A549 (cell line): ENCODE measurements around the gene CELF4. TPM values are rescaled to one million over a fixed set of nuclear protein-coding genes. Genes with fewer than 3 reads are reported as not detected.

Experiments used
- ATAC-seq, 2 experiments: fragments of 200-7000 bp in 1 of 2; fragments of >200 bp in 1 of 2; cut with Nextera tagmentation in 1 of 2; cut with Tn5 transposase in 1 of 2; 3 replicates each; pipeline versions ENCODE4 v1.8.0 to v1.9.1; 2018 to 2020; ENCODE audit warnings: mild to moderate bottlenecking in 1 of 2, moderate library complexity in 1 of 2
- CTCF ChIA-PET: fragments of 300-600 bp; sonication (Branson Sonifier 250); formaldehyde crosslinking; extraction: SDS; loops from one replicate; lab custom pipeline; 2021; ENCODE audit warnings: antibody characterized with exemption, inconsistent platforms; lab: Yijun Ruan, JAX
- POLR2A ChIA-PET: fragments of 350-600 bp; formaldehyde crosslinking; extraction: SDS; loops from one replicate; lab custom pipeline; 2021; ENCODE audit warnings: antibody characterized with exemption, inconsistent platforms; lab: Yijun Ruan, JAX
- DNase-seq, 2 experiments: peaks; one replicate each; pipeline versions ENCODE4 v3.0.0 to v3.0.0-alpha.2; 2011 to 2016; ENCODE audit warnings: low read depth in 1 of 2, low spot score in 1 of 2
- FAIRE-seq: peaks from 2 replicates; lab custom pipeline; 2011; peaks lifted over from hg19 to GRCh38; lab: Jason Lieb, UNC
- H3K27ac ChIP-seq, 2 experiments: fragments of >200 bp; sonication (Bioruptor Twin); formaldehyde crosslinking; 3 replicates each; pipeline ENCODE4 v1.5.1; 2016 to 2017
- H3K4me1 ChIP-seq: fragments of >200 bp; sonication (Bioruptor Twin); formaldehyde crosslinking; 3 replicates; pipeline ENCODE4 v1.6.1; 2016
- H3K4me2 ChIP-seq: fragments of >200 bp; sonication (Bioruptor Twin); formaldehyde crosslinking; 3 replicates; pipeline ENCODE4 v1.6.1; 2016
- H3K4me3 ChIP-seq: fragments of >200 bp; sonication (Bioruptor Twin); formaldehyde crosslinking; 3 replicates; pipeline ENCODE4 v1.5.1; 2016
- H3K9me3 ChIP-seq: fragments of >200 bp; sonication (Bioruptor Twin); formaldehyde crosslinking; 3 replicates; pipeline ENCODE4 v1.6.1; 2016
- CEBPB ChIP-seq, 2 experiments: fragments of >200 bp in 1 of 2; sonication (Bioruptor Twin) in 1 of 2; formaldehyde crosslinking in 1 of 2; IDR thresholded peaks; 2 replicates each; pipeline ENCODE4 v1.6.1; 2012 to 2016
- CHD4 ChIP-seq: fragments of 200-600 bp; sonication (generic); IDR thresholded peaks from 2 replicates; pipeline ENCODE4 v1.6.1; 2016; ENCODE audit warnings: antibody characterized with exemption, mild to moderate bottlenecking, borderline replicate concordance
- EHF ChIP-seq: fragments of 250-450 bp; sonication (Bioruptor Pico); IDR thresholded peaks from 2 replicates; pipeline ENCODE4 v1.5.0; 2020; ENCODE audit warnings: mild to moderate bottlenecking
- EHMT2 ChIP-seq: fragments of 200-600 bp; sonication (generic); IDR thresholded peaks from 2 replicates; pipeline ENCODE4 v1.6.1; 2016; ENCODE audit warnings: antibody characterized with exemption, low read depth, mild to moderate bottlenecking, moderate library complexity
- EP300 ChIP-seq, 2 experiments: fragments of >200 bp; sonication (Bioruptor Twin); formaldehyde crosslinking; IDR thresholded peaks; 2 replicates in 1 of 2; 3 replicates in 1 of 2; pipeline ENCODE4 v1.6.1; 2016 to 2017
- ESRRA ChIP-seq: fragments of 150-350 bp; IDR thresholded peaks from 2 replicates; pipeline ENCODE4 v1.6.1; 2014; ENCODE audit warnings: mild to moderate bottlenecking, low read length, borderline replicate concordance
- FOSL2 ChIP-seq, 2 experiments: fragments of 450-650 bp in 1 of 2; fragments of >200 bp in 1 of 2; sonication (Bioruptor Twin) in 1 of 2; formaldehyde crosslinking; IDR thresholded peaks; 2 replicates each; pipeline versions ENCODE4 v1.5.0 to v1.6.1; 2016 to 2020; ENCODE audit warnings: mild to moderate bottlenecking in 1 of 2, moderate library complexity in 1 of 2
- KDM1A ChIP-seq: fragments of 200-600 bp; sonication (generic); IDR thresholded peaks from 2 replicates; pipeline ENCODE4 v1.6.1; 2016; ENCODE audit warnings: low read depth, mild to moderate bottlenecking
- MAFK ChIP-seq: fragments of 450-650 bp; IDR thresholded peaks from 2 replicates; pipeline ENCODE4 v1.6.1; 2014; ENCODE audit not compliant: partially characterized antibody
- MAZ ChIP-seq: fragments of 150-350 bp; IDR thresholded peaks from 2 replicates; pipeline ENCODE4 v1.6.1; 2014; ENCODE audit warnings: antibody characterized with exemption, low read depth, low read length, borderline replicate concordance
- MYC ChIP-seq: IDR thresholded peaks from 2 replicates; pipeline ENCODE4 v1.6.1; 2012; ENCODE audit warnings: mild to moderate bottlenecking, inconsistent platforms, low read length, improper control_type of control experiment, borderline replicate concordance
- NPAS2 ChIP-seq: fragments of 250-450 bp; sonication (Bioruptor Pico); IDR thresholded peaks from 2 replicates; pipeline ENCODE4 v1.8.0; 2022; ENCODE audit warnings: mild to moderate bottlenecking, moderate library complexity, borderline replicate concordance
- NR3C1 ChIP-seq: fragments of >200 bp; sonication (Bioruptor Twin); formaldehyde crosslinking; IDR thresholded peaks from 3 replicates; pipeline ENCODE4 v1.6.1; 2017
- PHF8 ChIP-seq: fragments of 200-600 bp; sonication (generic); IDR thresholded peaks from 2 replicates; pipeline ENCODE4 v1.6.1; 2016; ENCODE audit warnings: low read depth, mild to moderate bottlenecking, antibody characterized with exemption, moderate library complexity, borderline replicate concordance
- POLR2A ChIP-seq: IDR thresholded peaks from 2 replicates; pipeline ENCODE4 v1.6.1; 2012; ENCODE audit warnings: mild to moderate bottlenecking, low read length
- RAD21 ChIP-seq, 2 experiments: fragments of >200 bp in 1 of 2; sonication (Bioruptor Twin) in 1 of 2; formaldehyde crosslinking in 1 of 2; IDR thresholded peaks in 1 of 2; conservative IDR thresholded peaks in 1 of 2; 2 replicates in 1 of 2; 3 replicates in 1 of 2; pipeline ENCODE4 v1.6.1; 2012 to 2018; ENCODE audit warnings: inconsistent platforms in 1 of 2
- RFX5 ChIP-seq: fragments of 450-650 bp; IDR thresholded peaks from 2 replicates; pipeline ENCODE4 v1.7.1; 2014; ENCODE audit warnings: antibody characterized with exemption, mild to moderate bottlenecking, moderate library complexity
- TFCP2L1 ChIP-seq: fragments of 250-450 bp; sonication (Bioruptor Pico); IDR thresholded peaks from 2 replicates; pipeline ENCODE4 v1.5.0; 2021; ENCODE audit warnings: mild to moderate bottlenecking
- TP53 ChIP-seq: fragments of 250-450 bp; sonication (Bioruptor Pico); IDR thresholded peaks from 2 replicates; pipeline ENCODE4 v1.5.0; 2021; ENCODE audit warnings: mild to moderate bottlenecking, moderate library complexity
- ZSCAN20 ChIP-seq: fragments of 250-450 bp; sonication (Bioruptor Pico); IDR thresholded peaks from 2 replicates; pipeline ENCODE4 v1.8.0; 2022; ENCODE audit warnings: mild to moderate bottlenecking, moderate library complexity
- WGBS: methylation state at CpG from one replicate; pipeline ENCODE4 v1.1.6; 2017; ENCODE audit errors: missing lambda C conversion rate; 5-methylcytosine and 5-hydroxymethylcytosine counted together
- polyA plus RNA-seq, 4 experiments: library from polyadenylated mRNA; depleted of rRNA in 3 of 4; stranded (reverse); fragments of >200 nt; fragmentation: RNase III in 1 of 4; extraction: RNeasy Plus Mini Kit Qiagen cat#74134 plus additional on column Dnase treatment in 1 of 4; gene quantifications; 2 replicates in 3 of 4; 3 replicates in 1 of 4; pipeline ENCODE4 v1.2.3, GENCODE V29; 2011 to 2017
- TF ChIP-seq, protein P1 (sequence below): IDR thresholded peaks from 2 replicates; pipeline ENCODE4 v1.6.1; 2012; ENCODE audit warnings: low read depth, borderline replicate concordance
- TF ChIP-seq, protein P2 (sequence below): fragments of 250-450 bp; sonication (Bioruptor Pico); IDR thresholded peaks from 2 replicates; pipeline ENCODE4 v1.5.0; 2021; ENCODE audit warnings: mild to moderate bottlenecking, moderate library complexity, borderline replicate concordance
- TF ChIP-seq, protein P3 (sequence below): fragments of >200 bp; sonication (Bioruptor Twin); formaldehyde crosslinking; IDR thresholded peaks from 2 replicates; pipeline ENCODE4 v1.6.1; 2016
- TF ChIP-seq, protein P4 (sequence below): IDR thresholded peaks from 2 replicates; pipeline ENCODE4 v1.6.1; 2012
- TF ChIP-seq, protein P5 (sequence below): fragments of >200 bp; sonication (Bioruptor Twin); formaldehyde crosslinking; IDR thresholded peaks from 3 replicates; pipeline ENCODE4 v1.5.1; 2016
- TF ChIP-seq, protein P6 (sequence below): fragments of 200-600 bp; sonication (generic); IDR thresholded peaks from 2 replicates; pipeline ENCODE4 v1.6.1; 2016; ENCODE audit warnings: antibody characterized with exemption, mild to moderate bottlenecking, moderate library complexity

Gene CELF4
- polyA plus RNA-seq, 2 of the 4 experiments (the other 2 are of a cell fraction), result 0.08 TPM; not detected in 1

DNA sequence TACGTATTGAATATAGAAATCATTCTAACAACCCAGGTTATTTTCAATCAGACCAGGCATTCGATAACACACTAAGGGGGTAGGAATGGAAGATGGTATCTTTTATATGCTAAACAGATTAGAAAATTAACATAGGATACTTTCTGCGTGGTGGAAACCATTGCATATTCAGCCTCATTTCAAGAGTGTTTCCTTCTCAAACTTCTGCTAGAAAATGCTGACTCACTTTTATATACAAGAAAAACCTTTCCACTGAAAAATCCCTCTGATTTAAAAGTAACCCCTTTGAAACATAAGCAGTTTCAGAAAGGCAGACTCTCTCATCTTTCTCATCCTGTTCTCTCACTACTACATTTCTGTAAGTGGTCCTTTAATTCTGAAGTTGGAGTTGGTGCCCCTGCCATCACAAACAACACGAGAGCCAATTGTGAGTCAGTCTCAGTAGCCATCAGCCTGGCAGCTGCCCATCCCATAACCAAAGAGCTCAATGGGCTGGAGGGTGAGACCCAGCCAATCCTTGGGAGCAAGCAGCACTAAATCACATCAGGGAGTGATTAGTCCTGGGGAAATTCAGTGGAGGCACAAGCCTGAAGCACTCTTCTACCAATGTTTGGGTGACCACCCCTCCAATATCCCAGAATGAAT is 343.1 kb downstream of the CELF4 start:
- ChIA-PET CTCF (no interaction called here), POLR2A (no interaction called here)
- ATAC-seq (no peak), DNase-seq (peak in 1 of 2 experiments; percentile 2), FAIRE-seq (no peak)
- Histone ChIP-seq H3K4me2 (no peak overlapping the region), H3K4me3 (no peak overlapping the region), H3K27ac (peak overlapping the region in 1 of 2 experiments; percentile 18; a peak in 1 of 6 replicates), H3K9me3 (no peaks in the 10 kb centered on the region), H3K4me1 (peaks cover 9% of the 10 kb centered on the region; the same call in 1 of the 3 replicates)
- TF ChIP-seq ZSCAN20 (CRISPR knock-in tag), result no peak
- TF ChIP-seq MYC, result no peak
- TF ChIP-seq NR3C1, result no peak
- peak; percentile 72 for TF ChIP-seq MAFK
- no peak for TF ChIP-seq CHD4
- TF ChIP-seq EHF (CRISPR knock-in tag), result no peak
- TF ChIP-seq MAZ, result no peak
- TF ChIP-seq EP300 (IDR thresholded peaks at IDR 0.05), result no peak
- TF ChIP-seq, protein P1, sequence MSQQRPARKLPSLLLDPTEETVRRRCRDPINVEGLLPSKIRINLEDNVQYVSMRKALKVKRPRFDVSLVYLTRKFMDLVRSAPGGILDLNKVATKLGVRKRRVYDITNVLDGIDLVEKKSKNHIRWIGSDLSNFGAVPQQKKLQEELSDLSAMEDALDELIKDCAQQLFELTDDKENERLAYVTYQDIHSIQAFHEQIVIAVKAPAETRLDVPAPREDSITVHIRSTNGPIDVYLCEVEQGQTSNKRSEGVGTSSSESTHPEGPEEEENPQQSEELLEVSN, result no peak
- WGBS, result 72% methylated on average over 4 of the region's 4 CpGs

DNA sequence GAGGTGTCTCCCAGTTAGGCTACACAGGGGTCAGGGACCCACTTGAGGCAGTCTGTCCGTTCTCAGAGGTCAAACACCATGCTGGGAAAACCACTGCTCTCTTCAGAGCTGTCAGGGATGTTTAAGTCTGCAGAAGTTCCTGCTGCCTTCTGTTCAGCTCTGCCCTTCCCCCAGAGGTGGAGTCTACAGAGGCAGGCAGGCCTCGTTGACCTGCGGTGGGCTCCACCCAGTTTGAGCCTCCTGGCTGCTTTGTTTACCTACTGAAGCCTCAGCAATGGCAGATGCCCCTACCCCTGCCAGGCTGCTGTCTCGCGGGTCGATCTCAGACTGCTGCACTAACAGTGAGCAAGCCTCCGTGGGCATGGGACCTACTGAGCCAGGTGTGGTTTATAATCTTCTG is 346.3 kb downstream of the CELF4 start:
- WGBS, result no CpG with 5 or more reads among the region's 7 CpGs
- ATAC-seq, result no peak
- Histone ChIP-seq H3K4me3 (no peak overlapping the region), H3K4me2 (no peak overlapping the region), H3K27ac (no peak overlapping the region), H3K9me3 (no peaks in the 10 kb centered on the region), H3K4me1 (peaks cover 9% of the 10 kb centered on the region; the same call in 1 of the 3 replicates)
- ChIA-PET POLR2A (no interaction called here), CTCF (no interaction called here)
- no peak for FAIRE-seq
- no peak for DNase-seq
- TF ChIP-seq TP53 (CRISPR knock-in tag) (no peak), NPAS2 (CRISPR knock-in tag) (no peak), CEBPB (IDR thresholded peaks at IDR 0.05) (no peak), TFCP2L1 (CRISPR knock-in tag) (no peak), EP300 (IDR thresholded peaks at IDR 0.05) (no peak), RFX5 (no peak), KDM1A (no peak), RAD21 (conservative IDR thresholded peaks at IDR 0.05 in 1 of 2, IDR thresholded peaks at IDR 0.05 in 1 of 2) (no peak), PHF8 (no peak), CHD4 (no peak), POLR2A (no peak), EHMT2 (no peak), FOSL2 (IDR thresholded peaks at IDR 0.05) (no peak), FOSL2 (CRISPR knock-in tag; IDR thresholded peaks at IDR 0.05) (no peak), ESRRA (no peak)
- TF ChIP-seq, protein P2, sequence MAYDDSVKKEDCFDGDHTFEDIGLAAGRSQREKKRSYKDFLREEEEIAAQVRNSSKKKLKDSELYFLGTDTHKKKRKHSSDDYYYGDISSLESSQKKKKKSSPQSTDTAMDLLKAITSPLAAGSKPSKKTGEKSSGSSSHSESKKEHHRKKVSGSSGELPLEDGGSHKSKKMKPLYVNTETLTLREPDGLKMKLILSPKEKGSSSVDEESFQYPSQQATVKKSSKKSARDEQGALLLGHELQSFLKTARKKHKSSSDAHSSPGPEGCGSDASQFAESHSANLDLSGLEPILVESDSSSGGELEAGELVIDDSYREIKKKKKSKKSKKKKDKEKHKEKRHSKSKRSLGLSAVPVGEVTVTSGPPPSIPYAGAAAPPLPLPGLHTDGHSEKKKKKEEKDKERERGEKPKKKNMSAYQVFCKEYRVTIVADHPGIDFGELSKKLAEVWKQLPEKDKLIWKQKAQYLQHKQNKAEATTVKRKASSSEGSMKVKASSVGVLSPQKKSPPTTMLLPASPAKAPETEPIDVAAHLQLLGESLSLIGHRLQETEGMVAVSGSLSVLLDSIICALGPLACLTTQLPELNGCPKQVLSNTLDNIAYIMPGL, result no peak
- TF ChIP-seq, protein P3, sequence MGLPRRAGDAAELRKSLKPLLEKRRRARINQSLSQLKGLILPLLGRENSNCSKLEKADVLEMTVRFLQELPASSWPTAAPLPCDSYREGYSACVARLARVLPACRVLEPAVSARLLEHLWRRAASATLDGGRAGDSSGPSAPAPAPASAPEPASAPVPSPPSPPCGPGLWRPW, result no peak
- TF ChIP-seq, protein P4, sequence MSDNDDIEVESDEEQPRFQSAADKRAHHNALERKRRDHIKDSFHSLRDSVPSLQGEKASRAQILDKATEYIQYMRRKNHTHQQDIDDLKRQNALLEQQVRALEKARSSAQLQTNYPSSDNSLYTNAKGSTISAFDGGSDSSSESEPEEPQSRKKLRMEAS, result no peak
- TF ChIP-seq, protein P5, sequence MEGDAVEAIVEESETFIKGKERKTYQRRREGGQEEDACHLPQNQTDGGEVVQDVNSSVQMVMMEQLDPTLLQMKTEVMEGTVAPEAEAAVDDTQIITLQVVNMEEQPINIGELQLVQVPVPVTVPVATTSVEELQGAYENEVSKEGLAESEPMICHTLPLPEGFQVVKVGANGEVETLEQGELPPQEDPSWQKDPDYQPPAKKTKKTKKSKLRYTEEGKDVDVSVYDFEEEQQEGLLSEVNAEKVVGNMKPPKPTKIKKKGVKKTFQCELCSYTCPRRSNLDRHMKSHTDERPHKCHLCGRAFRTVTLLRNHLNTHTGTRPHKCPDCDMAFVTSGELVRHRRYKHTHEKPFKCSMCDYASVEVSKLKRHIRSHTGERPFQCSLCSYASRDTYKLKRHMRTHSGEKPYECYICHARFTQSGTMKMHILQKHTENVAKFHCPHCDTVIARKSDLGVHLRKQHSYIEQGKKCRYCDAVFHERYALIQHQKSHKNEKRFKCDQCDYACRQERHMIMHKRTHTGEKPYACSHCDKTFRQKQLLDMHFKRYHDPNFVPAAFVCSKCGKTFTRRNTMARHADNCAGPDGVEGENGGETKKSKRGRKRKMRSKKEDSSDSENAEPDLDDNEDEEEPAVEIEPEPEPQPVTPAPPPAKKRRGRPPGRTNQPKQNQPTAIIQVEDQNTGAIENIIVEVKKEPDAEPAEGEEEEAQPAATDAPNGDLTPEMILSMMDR, result no peak
- TF ChIP-seq, protein P6, sequence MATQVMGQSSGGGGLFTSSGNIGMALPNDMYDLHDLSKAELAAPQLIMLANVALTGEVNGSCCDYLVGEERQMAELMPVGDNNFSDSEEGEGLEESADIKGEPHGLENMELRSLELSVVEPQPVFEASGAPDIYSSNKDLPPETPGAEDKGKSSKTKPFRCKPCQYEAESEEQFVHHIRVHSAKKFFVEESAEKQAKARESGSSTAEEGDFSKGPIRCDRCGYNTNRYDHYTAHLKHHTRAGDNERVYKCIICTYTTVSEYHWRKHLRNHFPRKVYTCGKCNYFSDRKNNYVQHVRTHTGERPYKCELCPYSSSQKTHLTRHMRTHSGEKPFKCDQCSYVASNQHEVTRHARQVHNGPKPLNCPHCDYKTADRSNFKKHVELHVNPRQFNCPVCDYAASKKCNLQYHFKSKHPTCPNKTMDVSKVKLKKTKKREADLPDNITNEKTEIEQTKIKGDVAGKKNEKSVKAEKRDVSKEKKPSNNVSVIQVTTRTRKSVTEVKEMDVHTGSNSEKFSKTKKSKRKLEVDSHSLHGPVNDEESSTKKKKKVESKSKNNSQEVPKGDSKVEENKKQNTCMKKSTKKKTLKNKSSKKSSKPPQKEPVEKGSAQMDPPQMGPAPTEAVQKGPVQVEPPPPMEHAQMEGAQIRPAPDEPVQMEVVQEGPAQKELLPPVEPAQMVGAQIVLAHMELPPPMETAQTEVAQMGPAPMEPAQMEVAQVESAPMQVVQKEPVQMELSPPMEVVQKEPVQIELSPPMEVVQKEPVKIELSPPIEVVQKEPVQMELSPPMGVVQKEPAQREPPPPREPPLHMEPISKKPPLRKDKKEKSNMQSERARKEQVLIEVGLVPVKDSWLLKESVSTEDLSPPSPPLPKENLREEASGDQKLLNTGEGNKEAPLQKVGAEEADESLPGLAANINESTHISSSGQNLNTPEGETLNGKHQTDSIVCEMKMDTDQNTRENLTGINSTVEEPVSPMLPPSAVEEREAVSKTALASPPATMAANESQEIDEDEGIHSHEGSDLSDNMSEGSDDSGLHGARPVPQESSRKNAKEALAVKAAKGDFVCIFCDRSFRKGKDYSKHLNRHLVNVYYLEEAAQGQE, result no peak
